ENCODE data around the gene SIVA1. TPM values are rescaled to one million over a fixed set of nuclear protein-coding genes. Genes with fewer than 3 reads are reported as not detected.

SIVA1 gene
- total RNA-seq, 3 donors from 2014 or later (not counting 1 experiment from before 2014, with no cell fraction given) = 59.7 to 74.8 (median 59.8) TPM

GRCh38 chr14:104770072-104770579 lies 17.2 kb downstream of the SIVA1 start:
- Histone ChIP-seq H3K27me3 (ENCODE audit: control insufficient read depth, insufficient read depth, low read length) (no peaks in the 10 kb centered on the region), H3K4me3 (ENCODE audit: low read length) (no peak overlapping the region), H3K27ac (ENCODE audit: low read length) (no peak overlapping the region), H3K4me1 (ENCODE audit: control insufficient read depth, insufficient read depth, low read length) (peaks cover 8% of the 10 kb centered on the region), H3K9me3 (ENCODE audit: control insufficient read depth, insufficient read depth, low read length) (no peaks in the 10 kb centered on the region), H3K36me3 (ENCODE audit: control insufficient read depth, insufficient read depth, low read length) (peaks cover 35% of the 10 kb centered on the region)
- WGBS (ENCODE audit: insufficient coverage) = 97% methylated on average over 24 of the region's 24 CpGs
- intact Hi-C loops (cut with micrococcal nuclease) = no loop called here
- no peak for TF ChIP-seq CTCF (IDR thresholded peaks at IDR 0.05)
- ATAC-seq (no peak), DNase-seq (no peak)
- Mint-ChIP-seq H3K27me3 (ENCODE audit: low read depth in 2 of 2) (no peaks in the 10 kb centered on the region), H3K4me1 (no peaks in the 10 kb centered on the region), H3K27ac (no peak overlapping the region), H3K36me3 (no peaks in the 10 kb centered on the region), H3K4me3 (no peak overlapping the region), H3K9me3 (peaks cover 0 to 2% of the 10 kb centered on the region in 2 donors)

GRCh38 chr14:104770851-104771272 lies 17.9 kb downstream of the SIVA1 start:
- H3K27ac Mint-ChIP-seq = no peak overlapping the region

GRCh38 chr14:104771374-104771773 lies 18.4 kb downstream of the SIVA1 start:
- Mint-ChIP-seq H3K4me3 (no peak overlapping the region), H3K4me1 (no peaks in the 10 kb centered on the region), H3K36me3 (no peaks in the 10 kb centered on the region), H3K9me3 (peaks cover 0 to 2% of the 10 kb centered on the region in 2 donors), H3K27me3 (ENCODE audit: low read depth in 2 of 2) (no peaks in the 10 kb centered on the region), H3K27ac (no peak overlapping the region)
- ATAC-seq (no peak), DNase-seq (no peak)
- TF ChIP-seq CTCF (IDR thresholded peaks at IDR 0.05) = no peak
- peaks cover 38% of the 10 kb centered on the region for H3K36me3 ChIP-seq (ENCODE audit: control insufficient read depth, insufficient read depth, low read length)
- H3K27me3 ChIP-seq (ENCODE audit: control insufficient read depth, insufficient read depth, low read length) = no peaks in the 10 kb centered on the region
- H3K4me3 ChIP-seq (ENCODE audit: low read length) = no peak overlapping the region
- H3K4me1 ChIP-seq (ENCODE audit: control insufficient read depth, insufficient read depth, low read length) = peaks cover 8% of the 10 kb centered on the region
- intact Hi-C loops (cut with micrococcal nuclease) = no loop called here
- 96% methylated on average over 4 of the region's 4 CpGs for WGBS (ENCODE audit: insufficient coverage)
- H3K27ac ChIP-seq (ENCODE audit: low read length) = no peak overlapping the region
- no peaks in the 10 kb centered on the region for H3K9me3 ChIP-seq (ENCODE audit: control insufficient read depth, insufficient read depth, low read length)

More at GRCh38 chr14:104770851-104771272, 17.9 kb downstream of the SIVA1 start:
- peak; percentile 54 for TF ChIP-seq CTCF (IDR thresholded peaks at IDR 0.05)
- Mint-ChIP-seq H3K27me3 (ENCODE audit: low read depth in 2 of 2) (no peaks in the 10 kb centered on the region), H3K36me3 (no peaks in the 10 kb centered on the region), H3K4me3 (no peak overlapping the region), H3K9me3 (peaks cover 0 to 2% of the 10 kb centered on the region in 2 donors), H3K4me1 (no peaks in the 10 kb centered on the region)
- H3K27ac ChIP-seq (ENCODE audit: low read length) = no peak overlapping the region
- ATAC-seq = no peak
- H3K27me3 ChIP-seq (ENCODE audit: control insufficient read depth, insufficient read depth, low read length) = no peaks in the 10 kb centered on the region
- H3K4me3 ChIP-seq (ENCODE audit: low read length) = no peak overlapping the region
- no peaks in the 10 kb centered on the region for H3K9me3 ChIP-seq (ENCODE audit: control insufficient read depth, insufficient read depth, low read length)
- peaks cover 8% of the 10 kb centered on the region for H3K4me1 ChIP-seq (ENCODE audit: control insufficient read depth, insufficient read depth, low read length)
- peaks cover 37% of the 10 kb centered on the region for H3K36me3 ChIP-seq (ENCODE audit: control insufficient read depth, insufficient read depth, low read length)
- peak in 1 of 2 donors; percentile 37 for DNase-seq
- intact Hi-C loops (cut with micrococcal nuclease) = no loop called here
- 88% methylated on average over 4 of the region's 5 CpGs for WGBS (ENCODE audit: insufficient coverage)
